Liver (tissue), 9 donors: ENCODE measurements around the gene LRP3. TPM values are rescaled to one million over a fixed set of nuclear protein-coding genes. Genes with fewer than 3 reads are reported as not detected.

ENCODE experiments used
- DNase-seq: peaks from one replicate; pipeline ENCODE4 v3.0.0-alpha.2; 2017; ENCODE audit warnings: low spot score
- H3K27ac ChIP-seq, 2 donors: one replicate each; pipeline ENCODE4 v1.7.0; 2013; ENCODE audit warnings: inconsistent platforms in 2 of 2, low read length in 2 of 2, control low read depth in 1 of 2, low read depth in 1 of 2, mild to moderate bottlenecking in 1 of 2
- H3K27me3 ChIP-seq, 4 donors: one replicate each; pipeline versions ENCODE4 v1.6.1 to v1.7.0; 2013; ENCODE audit warnings: low read length in 3 of 4, inconsistent platforms in 1 of 4, mild to moderate bottlenecking in 1 of 4, moderate library complexity in 1 of 4; ENCODE audit not compliant: control insufficient read depth in 4 of 4, insufficient read depth in 4 of 4
- H3K36me3 ChIP-seq, 4 donors: one replicate each; pipeline versions ENCODE4 v1.6.1 to v1.7.0; 2013; ENCODE audit warnings: low read length in 3 of 4, mild to moderate bottlenecking in 3 of 4, low read depth in 1 of 4, moderate library complexity in 1 of 4; ENCODE audit not compliant: control insufficient read depth in 4 of 4, insufficient read depth in 3 of 4
- H3K4me1 ChIP-seq, 4 donors: one replicate each; pipeline versions ENCODE4 v1.6.1 to v1.7.0; 2013; ENCODE audit warnings: low read length in 3 of 4, mild to moderate bottlenecking in 3 of 4, moderate library complexity in 1 of 4; ENCODE audit not compliant: control insufficient read depth in 4 of 4, insufficient read depth in 4 of 4
- H3K4me3 ChIP-seq, 3 donors: one replicate each; pipeline versions ENCODE4 v1.6.1 to v1.7.0; 2013; ENCODE audit warnings: low read length in 3 of 3, control low read depth in 1 of 3, low read depth in 1 of 3, mild to moderate bottlenecking in 1 of 3
- H3K9ac ChIP-seq, 2 donors: one replicate each; pipeline ENCODE4 v1.7.0; 2013; ENCODE audit warnings: low read length in 2 of 2, mild to moderate bottlenecking in 2 of 2, moderate library complexity in 2 of 2, control low read depth in 1 of 2, low read depth in 1 of 2
- H3K9me3 ChIP-seq, 4 donors: one replicate each; pipeline versions ENCODE4 v1.6.1 to v1.7.0; 2013; ENCODE audit warnings: low read length in 3 of 4; ENCODE audit not compliant: control insufficient read depth in 4 of 4
- EGR1 ChIP-seq, 2 donors: IDR thresholded peaks; 2 replicates each; pipeline ENCODE4 v1.6.1; 2016 to 2018; ENCODE audit warnings: antibody characterized with exemption in 2 of 2, low read depth in 2 of 2
- FOXA1 ChIP-seq: IDR thresholded peaks from 2 replicates; pipeline ENCODE4 v1.6.1; 2016; ENCODE audit warnings: antibody characterized with exemption
- FOXA2 ChIP-seq: IDR thresholded peaks from 2 replicates; pipeline ENCODE4 v1.6.1; 2016; ENCODE audit warnings: antibody characterized with exemption
- GABPA ChIP-seq, 2 donors: IDR thresholded peaks in 1 of 2; conservative IDR thresholded peaks in 1 of 2; 2 replicates each; pipeline ENCODE4 v1.6.1; 2016; ENCODE audit warnings: antibody characterized with exemption in 2 of 2, mild to moderate bottlenecking in 1 of 2, moderate library complexity in 1 of 2
- HNF4A ChIP-seq, 2 donors: conservative IDR thresholded peaks; 2 replicates each; pipeline ENCODE4 v1.6.1; 2016; ENCODE audit warnings: antibody characterized with exemption in 2 of 2, mild to moderate bottlenecking in 2 of 2
- NR2F2 ChIP-seq: IDR thresholded peaks from 2 replicates; pipeline ENCODE4 v1.6.1; 2016; ENCODE audit warnings: antibody characterized with exemption
- RAD21 ChIP-seq, 2 donors: IDR thresholded peaks; 2 replicates each; pipeline ENCODE4 v1.6.1; 2016; ENCODE audit warnings: antibody characterized with exemption in 2 of 2, mild to moderate bottlenecking in 2 of 2
- RXRA ChIP-seq, 2 donors: IDR thresholded peaks; 2 replicates each; pipeline ENCODE4 v1.6.1; 2017 to 2018; ENCODE audit warnings: antibody characterized with exemption in 2 of 2, mild to moderate bottlenecking in 1 of 2
- SP1 ChIP-seq: IDR thresholded peaks from 2 replicates; pipeline ENCODE4 v1.6.1; 2018; ENCODE audit warnings: antibody characterized with exemption, mild to moderate bottlenecking
- TAF1 ChIP-seq: conservative IDR thresholded peaks from 2 replicates; pipeline ENCODE4 v1.6.1; 2016; ENCODE audit warnings: antibody characterized with exemption, mild to moderate bottlenecking
- YY1 ChIP-seq: IDR thresholded peaks from 2 replicates; pipeline ENCODE4 v1.6.1; 2016; ENCODE audit warnings: antibody characterized with exemption, mild to moderate bottlenecking
- WGBS: extraction: QIAGEN DNeasy Blood & Tissue Kit; methylation state at CpG from one replicate; pipeline ENCODE4 v1.1.7; 2013; 5-methylcytosine and 5-hydroxymethylcytosine counted together
- polyA plus RNA-seq, 2 donors: library from polyadenylated mRNA; stranded (reverse) in 1 of 2; unstranded in 1 of 2; fragments of 200-250 nt in 1 of 2; fragments of >200 nt in 1 of 2; fragmentation: Nextera tagmentation in 1 of 2; extraction: Ambion mirVana in 1 of 2; gene quantifications; one replicate each; pipeline versions ENCODE4 v1.2.1 to v1.2.3, GENCODE V29; 2013 to 2015
- total RNA-seq, 2 donors: library from RNA; depleted of rRNA; stranded (reverse); fragments of >200 nt; gene quantifications; one replicate each; pipeline ENCODE4 v1.2.3, GENCODE V29; 2014
- TF ChIP-seq, protein P1 (sequence below): IDR thresholded peaks from 2 replicates; pipeline ENCODE4 v1.6.1; 2016; ENCODE audit warnings: antibody characterized with exemption, mild to moderate bottlenecking
- TF ChIP-seq, protein P2 (sequence below): fragments of 150-350 bp; IDR thresholded peaks from 2 replicates; pipeline ENCODE4 v1.5.1; 2017; ENCODE audit warnings: improper control_type of control experiment, low read depth, low read length; ENCODE audit not compliant: missing input control
- TF ChIP-seq, protein P3 (sequence below): IDR thresholded peaks from 2 replicates; pipeline ENCODE4 v1.6.1; 2016; ENCODE audit warnings: antibody characterized with exemption
- TF ChIP-seq, protein P4 (sequence below): IDR thresholded peaks from 2 replicates; pipeline ENCODE4 v1.6.1; 2016; ENCODE audit warnings: antibody characterized with exemption
- donor health status: healthy.
- donor health status: healthy.
- donor health status: healthy.
- donor health status: healthy.
- donor health status: healthy.

The LRP3 gene
- total and polyA plus RNA-seq, 4 donors, result 2.5 to 42.3 (median 15.4) TPM

DNA sequence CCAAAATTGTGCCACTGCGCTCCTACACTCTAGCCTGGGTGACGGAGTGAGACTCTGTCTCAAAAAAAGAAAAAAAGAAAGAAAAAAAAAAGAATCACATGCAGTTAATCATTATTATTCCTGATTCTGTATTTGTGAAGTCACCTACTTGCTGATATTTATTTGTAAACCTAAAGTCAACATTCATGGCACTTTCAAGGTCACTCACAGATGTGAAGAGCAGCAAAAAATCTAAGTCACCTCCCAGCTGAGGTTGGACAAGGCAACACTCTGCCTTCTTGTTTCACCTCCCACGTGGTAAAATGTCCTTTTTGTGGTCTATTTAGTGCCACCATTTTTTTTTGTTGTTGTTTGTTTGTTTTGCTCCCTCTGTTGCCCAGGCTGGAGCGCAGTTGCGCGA lies 35.8 kb upstream of the LRP3 start:
- H3K9ac ChIP-seq, result peak overlapping the region in 1 of 2 donors; percentile 5
- no peak overlapping the region for H3K4me3 ChIP-seq
- whole genome bisulfite sequencing, result 45% methylated on average over 6 of the region's 6 CpGs
- no peaks in the 10 kb centered on the region for H3K27me3 ChIP-seq
- TF ChIP-seq YY1 (peak; percentile 39), NR2F2 (no peak), FOXA1 (no peak), SP1 (peak; percentile 79), RXRA (IDR thresholded peaks at IDR 0.05) (peak; percentile 46 to 56), FOXA2 (peak; percentile 55), HNF4A (conservative IDR thresholded peaks at IDR 0.05) (peak; percentile 10 to 32)
- TF ChIP-seq, protein P1, sequence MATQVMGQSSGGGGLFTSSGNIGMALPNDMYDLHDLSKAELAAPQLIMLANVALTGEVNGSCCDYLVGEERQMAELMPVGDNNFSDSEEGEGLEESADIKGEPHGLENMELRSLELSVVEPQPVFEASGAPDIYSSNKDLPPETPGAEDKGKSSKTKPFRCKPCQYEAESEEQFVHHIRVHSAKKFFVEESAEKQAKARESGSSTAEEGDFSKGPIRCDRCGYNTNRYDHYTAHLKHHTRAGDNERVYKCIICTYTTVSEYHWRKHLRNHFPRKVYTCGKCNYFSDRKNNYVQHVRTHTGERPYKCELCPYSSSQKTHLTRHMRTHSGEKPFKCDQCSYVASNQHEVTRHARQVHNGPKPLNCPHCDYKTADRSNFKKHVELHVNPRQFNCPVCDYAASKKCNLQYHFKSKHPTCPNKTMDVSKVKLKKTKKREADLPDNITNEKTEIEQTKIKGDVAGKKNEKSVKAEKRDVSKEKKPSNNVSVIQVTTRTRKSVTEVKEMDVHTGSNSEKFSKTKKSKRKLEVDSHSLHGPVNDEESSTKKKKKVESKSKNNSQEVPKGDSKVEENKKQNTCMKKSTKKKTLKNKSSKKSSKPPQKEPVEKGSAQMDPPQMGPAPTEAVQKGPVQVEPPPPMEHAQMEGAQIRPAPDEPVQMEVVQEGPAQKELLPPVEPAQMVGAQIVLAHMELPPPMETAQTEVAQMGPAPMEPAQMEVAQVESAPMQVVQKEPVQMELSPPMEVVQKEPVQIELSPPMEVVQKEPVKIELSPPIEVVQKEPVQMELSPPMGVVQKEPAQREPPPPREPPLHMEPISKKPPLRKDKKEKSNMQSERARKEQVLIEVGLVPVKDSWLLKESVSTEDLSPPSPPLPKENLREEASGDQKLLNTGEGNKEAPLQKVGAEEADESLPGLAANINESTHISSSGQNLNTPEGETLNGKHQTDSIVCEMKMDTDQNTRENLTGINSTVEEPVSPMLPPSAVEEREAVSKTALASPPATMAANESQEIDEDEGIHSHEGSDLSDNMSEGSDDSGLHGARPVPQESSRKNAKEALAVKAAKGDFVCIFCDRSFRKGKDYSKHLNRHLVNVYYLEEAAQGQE, result no peak
- no peak for DNase-seq
- H3K36me3 ChIP-seq, result no peaks in the 10 kb centered on the region
- peak overlapping the region; percentile 72 to 91 for H3K27ac ChIP-seq
- H3K4me1 ChIP-seq, result peaks cover 8 to 16% (median 12%) of the 10 kb centered on the region in 4 donors
- no peaks in the 10 kb centered on the region for H3K9me3 ChIP-seq

DNA sequence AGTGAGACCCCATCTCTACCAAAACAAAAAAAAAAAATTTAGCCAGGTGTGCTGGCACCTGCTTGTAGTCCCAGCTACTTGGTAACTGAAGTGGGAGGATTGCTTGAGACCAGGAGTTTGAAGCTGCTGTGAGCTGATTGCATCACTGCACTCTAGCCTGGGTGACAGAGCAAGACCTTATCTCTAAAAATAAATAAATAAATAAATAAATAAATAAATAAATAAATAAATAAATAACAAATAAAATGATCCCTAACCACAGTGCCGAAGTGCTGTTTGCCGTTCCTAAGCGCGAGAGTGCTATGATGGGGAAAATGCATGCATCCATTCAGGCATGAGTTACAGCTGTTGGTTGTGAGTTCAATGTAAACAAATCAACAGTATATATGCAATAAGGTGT lies 35.0 kb upstream of the LRP3 start:
- TF ChIP-seq EGR1 (IDR thresholded peaks at IDR 0.05; ENCODE audit: low read depth in 2 of 2) (no peak), TAF1 (no peak), RAD21 (IDR thresholded peaks at IDR 0.05) (no peak), FOXA1 (no peak), GABPA (IDR thresholded peaks at IDR 0.05 in 1 of 2, conservative IDR thresholded peaks at IDR 0.05 in 1 of 2) (no peak), FOXA2 (no peak)
- TF ChIP-seq, protein P2, sequence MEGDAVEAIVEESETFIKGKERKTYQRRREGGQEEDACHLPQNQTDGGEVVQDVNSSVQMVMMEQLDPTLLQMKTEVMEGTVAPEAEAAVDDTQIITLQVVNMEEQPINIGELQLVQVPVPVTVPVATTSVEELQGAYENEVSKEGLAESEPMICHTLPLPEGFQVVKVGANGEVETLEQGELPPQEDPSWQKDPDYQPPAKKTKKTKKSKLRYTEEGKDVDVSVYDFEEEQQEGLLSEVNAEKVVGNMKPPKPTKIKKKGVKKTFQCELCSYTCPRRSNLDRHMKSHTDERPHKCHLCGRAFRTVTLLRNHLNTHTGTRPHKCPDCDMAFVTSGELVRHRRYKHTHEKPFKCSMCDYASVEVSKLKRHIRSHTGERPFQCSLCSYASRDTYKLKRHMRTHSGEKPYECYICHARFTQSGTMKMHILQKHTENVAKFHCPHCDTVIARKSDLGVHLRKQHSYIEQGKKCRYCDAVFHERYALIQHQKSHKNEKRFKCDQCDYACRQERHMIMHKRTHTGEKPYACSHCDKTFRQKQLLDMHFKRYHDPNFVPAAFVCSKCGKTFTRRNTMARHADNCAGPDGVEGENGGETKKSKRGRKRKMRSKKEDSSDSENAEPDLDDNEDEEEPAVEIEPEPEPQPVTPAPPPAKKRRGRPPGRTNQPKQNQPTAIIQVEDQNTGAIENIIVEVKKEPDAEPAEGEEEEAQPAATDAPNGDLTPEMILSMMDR, result no peak
- TF ChIP-seq, protein P1, result no peak
- TF ChIP-seq, protein P3, sequence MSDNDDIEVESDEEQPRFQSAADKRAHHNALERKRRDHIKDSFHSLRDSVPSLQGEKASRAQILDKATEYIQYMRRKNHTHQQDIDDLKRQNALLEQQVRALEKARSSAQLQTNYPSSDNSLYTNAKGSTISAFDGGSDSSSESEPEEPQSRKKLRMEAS, result no peak
- TF ChIP-seq, protein P4, sequence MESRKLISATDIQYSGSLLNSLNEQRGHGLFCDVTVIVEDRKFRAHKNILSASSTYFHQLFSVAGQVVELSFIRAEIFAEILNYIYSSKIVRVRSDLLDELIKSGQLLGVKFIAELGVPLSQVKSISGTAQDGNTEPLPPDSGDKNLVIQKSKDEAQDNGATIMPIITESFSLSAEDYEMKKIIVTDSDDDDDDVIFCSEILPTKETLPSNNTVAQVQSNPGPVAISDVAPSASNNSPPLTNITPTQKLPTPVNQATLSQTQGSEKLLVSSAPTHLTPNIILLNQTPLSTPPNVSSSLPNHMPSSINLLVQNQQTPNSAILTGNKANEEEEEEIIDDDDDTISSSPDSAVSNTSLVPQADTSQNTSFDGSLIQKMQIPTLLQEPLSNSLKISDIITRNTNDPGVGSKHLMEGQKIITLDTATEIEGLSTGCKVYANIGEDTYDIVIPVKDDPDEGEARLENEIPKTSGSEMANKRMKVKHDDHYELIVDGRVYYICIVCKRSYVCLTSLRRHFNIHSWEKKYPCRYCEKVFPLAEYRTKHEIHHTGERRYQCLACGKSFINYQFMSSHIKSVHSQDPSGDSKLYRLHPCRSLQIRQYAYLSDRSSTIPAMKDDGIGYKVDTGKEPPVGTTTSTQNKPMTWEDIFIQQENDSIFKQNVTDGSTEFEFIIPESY, result no peak
- H3K4me1 ChIP-seq, result peaks cover 8 to 16% (median 12%) of the 10 kb centered on the region in 4 donors
- no peak overlapping the region for H3K4me3 ChIP-seq
- peak overlapping the region in 1 of 2 donors; percentile 91 for H3K27ac ChIP-seq
- no peak overlapping the region for H3K9ac ChIP-seq
- no peaks in the 10 kb centered on the region for H3K9me3 ChIP-seq
- WGBS, result 94% methylated on average over 4 of the region's 4 CpGs
- DNase-seq, result no peak
- H3K36me3 ChIP-seq, result no peaks in the 10 kb centered on the region
- no peaks in the 10 kb centered on the region for H3K27me3 ChIP-seq
